Fibroblast of the conjunctiva (primary cell): Measurements from ENCODE around the gene SETBP1.
A peak's percentile ranks its signal among the peaks of the same experiment; 100 is the strongest.

Experiments
- DNase-seq: peaks from one replicate; pipeline ENCODE4 v3.0.0-alpha.2; 2010; ENCODE audit warnings: low read depth

The SETBP1 gene

GRCh38 chr18:44816477-44816876 is 135.8 kb downstream of the SETBP1 start:
- no peak for DNase-seq

- DNase-seq, result no peak
Observed at GRCh38 chr18:44817831-44818473, 137.3 kb downstream of the SETBP1 start.

GRCh38 chr18:44818668-44819403 is 138.1 kb downstream of the SETBP1 start:
- no peak for DNase-seq

- no peak for DNase-seq
Observed at GRCh38 chr18:44819944-44820510, 139.3 kb downstream of the SETBP1 start.

- no peak for DNase-seq
Observed at GRCh38 chr18:44821924-44822323, 141.2 kb downstream of the SETBP1 start.

GRCh38 chr18:44823286-44823685 is 142.6 kb downstream of the SETBP1 start:
- no peak for DNase-seq

- DNase-seq, result no peak
Observed at GRCh38 chr18:44823782-44824181, 143.1 kb downstream of the SETBP1 start.

GRCh38 chr18:44824884-44825283 is 144.2 kb downstream of the SETBP1 start:
- DNase-seq, result no peak

GRCh38 chr18:44826418-44827259 is 146.0 kb downstream of the SETBP1 start:
- peak; percentile 89 for DNase-seq

- no peak for DNase-seq
Observed at GRCh38 chr18:44828080-44828479, 147.4 kb downstream of the SETBP1 start.

GRCh38 chr18:44830581-44830980 is 149.9 kb downstream of the SETBP1 start:
- no peak for DNase-seq

- no peak for DNase-seq
Observed at GRCh38 chr18:44833786-44834185, 153.1 kb downstream of the SETBP1 start.

- DNase-seq, result no peak
Observed at GRCh38 chr18:44834867-44835469, 154.3 kb downstream of the SETBP1 start.

GRCh38 chr18:44835703-44836102 is 155.0 kb downstream of the SETBP1 start:
- DNase-seq, result no peak

- no peak for DNase-seq
Observed at GRCh38 chr18:44836263-44836662, 155.6 kb downstream of the SETBP1 start.

GRCh38 chr18:44837482-44838180 is 156.9 kb downstream of the SETBP1 start:
- DNase-seq, result no peak

GRCh38 chr18:44838971-44839666 is 158.4 kb downstream of the SETBP1 start:
- DNase-seq, result peak; percentile 23

- no peak for DNase-seq
Observed at GRCh38 chr18:44840058-44840790, 159.5 kb downstream of the SETBP1 start.

- no peak for DNase-seq
Observed at GRCh38 chr18:44841221-44841620, 160.5 kb downstream of the SETBP1 start.
